Measurements from ENCODE around the gene LPP.

LPP gene

DNA sequence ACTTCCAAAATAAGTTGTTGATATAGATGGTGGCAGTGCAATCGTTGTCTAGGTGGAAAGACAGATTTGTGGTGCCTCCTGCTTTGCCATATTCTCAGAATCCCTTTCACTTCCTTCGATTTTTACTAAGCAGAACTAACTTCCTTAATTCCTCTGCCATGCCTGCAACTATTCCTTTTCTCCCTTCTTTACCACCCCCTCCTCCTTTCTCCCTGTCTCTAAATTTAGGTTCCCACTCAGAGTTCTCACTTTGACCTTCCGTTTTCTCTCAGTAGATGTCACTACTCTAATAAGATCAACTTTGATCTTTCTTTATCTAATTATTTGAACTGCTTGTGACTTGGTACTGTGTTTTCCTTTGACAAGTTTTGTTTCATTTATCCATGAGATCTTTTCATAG lies 351.2 kb downstream of the LPP start:
- H3K27me3 ChIP-seq (ENCODE audit: insufficient read depth, low read length, poor library complexity): no peaks in the 10 kb centered on the region
- H3K79me1 ChIP-seq (ENCODE audit: low read length): peaks cover 2% of the 10 kb centered on the region
- no peaks in the 10 kb centered on the region for H3K4me1 ChIP-seq (ENCODE audit: control insufficient read depth, low read depth, low read length)
- no CpG with 5 or more reads among the region's 3 CpGs for WGBS (ENCODE audit: extremely low coverage, insufficient coverage, low lambda C conversion rate)
- H3K36me3 ChIP-seq (ENCODE audit: control insufficient read depth, insufficient read depth, low read length): no peaks in the 10 kb centered on the region
- no peaks in the 10 kb centered on the region for H3K79me2 ChIP-seq (ENCODE audit: control insufficient read depth, insufficient read depth, low read length)
- DNase-seq: no peak
- no peak overlapping the region for H2BK120ac ChIP-seq (ENCODE audit: low read depth, low read length)
- H3K23ac ChIP-seq (ENCODE audit: low read length): no peak overlapping the region
- no peak overlapping the region for H3K4me2 ChIP-seq (ENCODE audit: low read length)
- H4K5ac ChIP-seq (ENCODE audit: low read length): no peak overlapping the region
- H2BK15ac ChIP-seq (replicated peaks; ENCODE audit: low read depth): no peak overlapping the region
- no peak overlapping the region for H4K8ac ChIP-seq (ENCODE audit: low read depth, low read length)
- H3K56ac ChIP-seq (ENCODE audit: low read length): no peak overlapping the region
- H2AK5ac ChIP-seq (ENCODE audit: low read length): no peak overlapping the region
- H3K9ac ChIP-seq (ENCODE audit: low read length): no peak overlapping the region
- H3K27ac ChIP-seq (ENCODE audit: low read depth, low read length): no peak overlapping the region
- H2BK5ac ChIP-seq (ENCODE audit: low read length): no peak overlapping the region
- H3K4me3 ChIP-seq (ENCODE audit: low read length): no peak overlapping the region
- H3K18ac ChIP-seq (ENCODE audit: low read length): no peak overlapping the region
- H3K4ac ChIP-seq (ENCODE audit: low read depth, low read length): no peak overlapping the region

DNA sequence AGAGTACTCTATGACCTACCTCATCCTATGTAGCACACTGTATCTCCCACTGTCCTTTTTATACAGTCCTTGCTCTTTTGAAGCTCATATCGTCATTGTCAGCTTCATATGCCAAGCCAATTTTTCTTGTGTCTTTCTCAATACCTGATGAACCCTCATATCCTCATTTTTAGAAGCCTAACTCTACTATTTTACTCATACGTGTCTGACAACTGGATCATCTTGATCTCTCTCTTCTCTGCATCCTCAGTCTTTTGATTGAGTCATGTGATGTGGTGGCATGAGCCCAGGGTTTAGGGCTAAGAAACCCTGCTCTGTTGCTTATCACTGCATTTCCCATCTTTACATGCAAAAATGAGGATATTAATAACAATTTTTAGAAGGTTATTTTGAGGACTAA lies 352.0 kb downstream of the LPP start:
- H3K4ac ChIP-seq (ENCODE audit: low read depth, low read length): no peak overlapping the region
- no peak overlapping the region for H3K4me2 ChIP-seq (ENCODE audit: low read length)
- no peak overlapping the region for H2BK120ac ChIP-seq (ENCODE audit: low read depth, low read length)
- no peaks in the 10 kb centered on the region for H3K79me2 ChIP-seq (ENCODE audit: control insufficient read depth, insufficient read depth, low read length)
- H3K79me1 ChIP-seq (ENCODE audit: low read length): peaks cover 2% of the 10 kb centered on the region
- H4K5ac ChIP-seq (ENCODE audit: low read length): no peak overlapping the region
- no peak overlapping the region for H3K27ac ChIP-seq (ENCODE audit: low read depth, low read length)
- H3K23ac ChIP-seq (ENCODE audit: low read length): no peak overlapping the region
- H3K4me1 ChIP-seq (ENCODE audit: control insufficient read depth, low read depth, low read length): no peaks in the 10 kb centered on the region
- no CpG with 5 or more reads among the region's 2 CpGs for WGBS (ENCODE audit: extremely low coverage, insufficient coverage, low lambda C conversion rate)
- no peak overlapping the region for H3K18ac ChIP-seq (ENCODE audit: low read length)
- DNase-seq: no peak
- no peak overlapping the region for H2BK15ac ChIP-seq (replicated peaks; ENCODE audit: low read depth)
- H3K9ac ChIP-seq (ENCODE audit: low read length): no peak overlapping the region
- no peak overlapping the region for H2AK5ac ChIP-seq (ENCODE audit: low read length)
- no peak overlapping the region for H4K8ac ChIP-seq (ENCODE audit: low read depth, low read length)
- no peaks in the 10 kb centered on the region for H3K36me3 ChIP-seq (ENCODE audit: control insufficient read depth, insufficient read depth, low read length)
- H3K56ac ChIP-seq (ENCODE audit: low read length): no peak overlapping the region
- H2BK5ac ChIP-seq (ENCODE audit: low read length): no peak overlapping the region
- H3K27me3 ChIP-seq (ENCODE audit: insufficient read depth, low read length, poor library complexity): no peaks in the 10 kb centered on the region
- H3K4me3 ChIP-seq (ENCODE audit: low read length): no peak overlapping the region

DNA sequence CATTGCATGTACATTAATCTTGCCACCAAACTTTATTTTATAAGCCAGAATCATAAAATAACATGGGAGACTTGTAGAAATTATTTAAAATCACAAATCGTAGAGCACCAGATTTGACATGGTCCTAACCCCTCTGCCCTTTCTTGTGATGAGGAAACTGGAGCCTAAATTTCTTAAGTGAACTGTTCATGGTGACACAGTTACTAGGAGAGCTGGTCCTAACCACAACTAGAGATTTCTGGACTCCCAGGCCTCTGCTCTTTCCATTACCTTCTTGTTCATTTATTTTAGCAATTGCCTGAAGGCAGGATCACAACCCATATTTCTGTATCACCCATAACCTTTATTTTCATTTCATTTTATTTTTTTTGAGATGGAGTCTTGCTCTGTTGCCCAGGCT lies 352.5 kb downstream of the LPP start:
- no peak overlapping the region for H3K9ac ChIP-seq (ENCODE audit: low read length)
- no peak overlapping the region for H3K18ac ChIP-seq (ENCODE audit: low read length)
- H3K23ac ChIP-seq (ENCODE audit: low read length): no peak overlapping the region
- no peak overlapping the region for H2BK15ac ChIP-seq (replicated peaks; ENCODE audit: low read depth)
- no peaks in the 10 kb centered on the region for H3K27me3 ChIP-seq (ENCODE audit: insufficient read depth, low read length, poor library complexity)
- peaks cover 2% of the 10 kb centered on the region for H3K79me1 ChIP-seq (ENCODE audit: low read length)
- no peak overlapping the region for H3K27ac ChIP-seq (ENCODE audit: low read depth, low read length)
- no peak overlapping the region for H3K4me2 ChIP-seq (ENCODE audit: low read length)
- H3K4me1 ChIP-seq (ENCODE audit: control insufficient read depth, low read depth, low read length): no peaks in the 10 kb centered on the region
- no peak overlapping the region for H3K4ac ChIP-seq (ENCODE audit: low read depth, low read length)
- no peak overlapping the region for H2BK120ac ChIP-seq (ENCODE audit: low read depth, low read length)
- no peak overlapping the region for H4K5ac ChIP-seq (ENCODE audit: low read length)
- H3K36me3 ChIP-seq (ENCODE audit: control insufficient read depth, insufficient read depth, low read length): no peaks in the 10 kb centered on the region
- no peak overlapping the region for H3K56ac ChIP-seq (ENCODE audit: low read length)
- no peak overlapping the region for H2AK5ac ChIP-seq (ENCODE audit: low read length)
- no peak overlapping the region for H3K4me3 ChIP-seq (ENCODE audit: low read length)
- DNase-seq: no peak
- H4K8ac ChIP-seq (ENCODE audit: low read depth, low read length): no peak overlapping the region
- no CpG with 5 or more reads among the region's 1 CpG for WGBS (ENCODE audit: extremely low coverage, insufficient coverage, low lambda C conversion rate)
- no peaks in the 10 kb centered on the region for H3K79me2 ChIP-seq (ENCODE audit: control insufficient read depth, insufficient read depth, low read length)
- no peak overlapping the region for H2BK5ac ChIP-seq (ENCODE audit: low read length)

DNA sequence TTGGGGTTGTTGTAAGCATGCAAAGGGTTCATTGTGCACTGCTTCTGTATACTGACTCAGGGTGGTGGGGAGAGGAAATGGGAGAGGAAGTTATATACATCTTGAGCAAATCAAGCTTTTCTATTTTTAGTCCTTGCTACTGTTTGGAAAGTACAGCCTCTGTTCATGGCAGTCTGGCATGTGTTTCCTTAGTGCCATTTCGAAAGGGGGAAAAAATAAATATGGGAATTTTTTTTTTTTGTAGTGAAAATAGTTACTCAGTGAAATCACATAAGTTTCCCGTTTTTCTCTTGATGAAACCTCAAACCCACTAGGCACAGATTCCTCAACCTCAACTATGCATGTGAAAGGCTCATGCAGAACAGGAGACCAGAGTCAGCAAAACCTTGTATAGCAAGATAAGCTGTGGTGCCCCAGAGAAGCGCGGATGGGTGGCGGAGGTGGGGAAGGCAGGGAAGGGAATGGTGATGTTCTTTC lies 353.3 kb downstream of the LPP start:
- Histone ChIP-seq H3K4ac (ENCODE audit: low read depth, low read length) (no peak overlapping the region), H2BK5ac (ENCODE audit: low read length) (no peak overlapping the region), H3K56ac (ENCODE audit: low read length) (no peak overlapping the region), H3K79me1 (ENCODE audit: low read length) (peaks cover 2% of the 10 kb centered on the region), H3K4me3 (ENCODE audit: low read length) (no peak overlapping the region), H3K27ac (ENCODE audit: low read depth, low read length) (no peak overlapping the region), H3K4me1 (ENCODE audit: control insufficient read depth, low read depth, low read length) (no peaks in the 10 kb centered on the region), H3K18ac (ENCODE audit: low read length) (no peak overlapping the region), H3K4me2 (ENCODE audit: low read length) (no peak overlapping the region), H2AK5ac (ENCODE audit: low read length) (no peak overlapping the region), H4K8ac (ENCODE audit: low read depth, low read length) (no peak overlapping the region), H3K9ac (ENCODE audit: low read length) (no peak overlapping the region), H2BK120ac (ENCODE audit: low read depth, low read length) (no peak overlapping the region), H3K79me2 (ENCODE audit: control insufficient read depth, insufficient read depth, low read length) (no peaks in the 10 kb centered on the region), H4K5ac (ENCODE audit: low read length) (no peak overlapping the region), H2BK15ac (replicated peaks; ENCODE audit: low read depth) (no peak overlapping the region), H3K23ac (ENCODE audit: low read length) (no peak overlapping the region), H3K36me3 (ENCODE audit: control insufficient read depth, insufficient read depth, low read length) (no peaks in the 10 kb centered on the region), H3K27me3 (ENCODE audit: insufficient read depth, low read length, poor library complexity) (no peaks in the 10 kb centered on the region)
- WGBS (ENCODE audit: extremely low coverage, insufficient coverage, low lambda C conversion rate): no CpG with 5 or more reads among the region's 5 CpGs
- DNase-seq: peak; percentile 23

DNA sequence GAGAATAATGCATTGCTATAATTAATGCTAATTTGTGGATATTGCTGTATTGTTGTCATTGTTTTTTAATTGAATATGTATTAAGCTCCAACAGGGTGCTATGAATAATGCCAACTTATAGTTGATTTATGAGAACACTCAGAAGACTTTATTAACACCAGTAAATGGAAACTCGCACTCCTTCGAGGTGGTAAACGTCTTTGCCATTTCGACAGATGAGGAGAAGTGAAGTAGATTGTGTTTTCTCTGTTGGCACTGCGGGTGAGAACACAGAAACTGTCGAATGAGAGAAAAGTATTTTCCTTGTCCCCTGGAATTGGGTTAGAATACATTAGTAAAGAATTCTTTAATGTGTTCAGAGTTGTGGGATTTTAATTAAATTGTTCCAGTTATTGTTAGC lies 354.5 kb downstream of the LPP start:
- no peak for DNase-seq
- Histone ChIP-seq H3K79me2 (ENCODE audit: control insufficient read depth, insufficient read depth, low read length) (no peaks in the 10 kb centered on the region), H2BK120ac (ENCODE audit: low read depth, low read length) (no peak overlapping the region), H3K27ac (ENCODE audit: low read depth, low read length) (no peak overlapping the region), H4K8ac (ENCODE audit: low read depth, low read length) (no peak overlapping the region), H3K9ac (ENCODE audit: low read length) (no peak overlapping the region), H3K23ac (ENCODE audit: low read length) (no peak overlapping the region), H2AK5ac (ENCODE audit: low read length) (no peak overlapping the region), H3K4me3 (ENCODE audit: low read length) (no peak overlapping the region), H3K18ac (ENCODE audit: low read length) (no peak overlapping the region), H3K4ac (ENCODE audit: low read depth, low read length) (no peak overlapping the region), H3K4me1 (ENCODE audit: control insufficient read depth, low read depth, low read length) (no peaks in the 10 kb centered on the region), H3K79me1 (ENCODE audit: low read length) (peaks cover 2% of the 10 kb centered on the region), H3K27me3 (ENCODE audit: insufficient read depth, low read length, poor library complexity) (no peaks in the 10 kb centered on the region), H3K56ac (ENCODE audit: low read length) (no peak overlapping the region), H2BK5ac (ENCODE audit: low read length) (no peak overlapping the region), H3K4me2 (ENCODE audit: low read length) (no peak overlapping the region), H4K5ac (ENCODE audit: low read length) (no peak overlapping the region), H3K36me3 (ENCODE audit: control insufficient read depth, insufficient read depth, low read length) (no peaks in the 10 kb centered on the region), H2BK15ac (replicated peaks; ENCODE audit: low read depth) (no peak overlapping the region)
- no CpG with 5 or more reads among the region's 6 CpGs for WGBS (ENCODE audit: extremely low coverage, insufficient coverage, low lambda C conversion rate)

DNA sequence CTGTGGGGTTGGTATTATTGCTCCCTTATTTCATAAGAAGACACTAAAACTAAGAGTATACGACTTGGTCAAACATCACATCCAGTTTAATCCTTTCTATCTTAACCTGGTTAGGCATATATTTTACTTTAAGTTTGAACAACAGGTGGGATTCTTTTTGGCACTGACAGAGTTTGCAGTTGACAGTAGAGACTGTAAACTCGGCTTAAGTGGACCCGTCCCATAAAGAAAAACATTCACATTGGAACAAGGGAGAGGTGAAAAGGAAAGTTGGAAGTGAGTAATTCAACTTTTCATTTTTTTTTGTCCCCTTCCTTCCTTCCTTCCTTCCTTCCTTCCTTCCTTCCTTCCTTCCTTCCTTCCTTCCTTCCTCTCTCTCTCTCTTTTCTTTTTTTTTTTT lies 355.4 kb downstream of the LPP start:
- H4K8ac ChIP-seq (ENCODE audit: low read depth, low read length): no peak overlapping the region
- H3K79me2 ChIP-seq (ENCODE audit: control insufficient read depth, insufficient read depth, low read length): no peaks in the 10 kb centered on the region

More for the DNA sequence above, 355.4 kb downstream of the LPP start:
- Histone ChIP-seq H3K27me3 (ENCODE audit: insufficient read depth, low read length, poor library complexity) (no peaks in the 10 kb centered on the region), H2AK5ac (ENCODE audit: low read length) (no peak overlapping the region), H3K4me1 (ENCODE audit: control insufficient read depth, low read depth, low read length) (peaks cover 5% of the 10 kb centered on the region), H3K27ac (ENCODE audit: low read depth, low read length) (no peak overlapping the region), H3K56ac (ENCODE audit: low read length) (no peak overlapping the region), H2BK15ac (replicated peaks; ENCODE audit: low read depth) (no peak overlapping the region), H3K36me3 (ENCODE audit: control insufficient read depth, insufficient read depth, low read length) (no peaks in the 10 kb centered on the region), H3K4me3 (ENCODE audit: low read length) (no peak overlapping the region), H3K18ac (ENCODE audit: low read length) (no peak overlapping the region), H2BK5ac (ENCODE audit: low read length) (no peak overlapping the region), H3K4ac (ENCODE audit: low read depth, low read length) (no peak overlapping the region), H3K79me1 (ENCODE audit: low read length) (peaks cover 2% of the 10 kb centered on the region), H3K9ac (ENCODE audit: low read length) (no peak overlapping the region), H2BK120ac (ENCODE audit: low read depth, low read length) (no peak overlapping the region), H4K5ac (ENCODE audit: low read length) (no peak overlapping the region), H3K4me2 (ENCODE audit: low read length) (no peak overlapping the region), H3K23ac (ENCODE audit: low read length) (no peak overlapping the region)
- no CpG with 5 or more reads among the region's 3 CpGs for WGBS (ENCODE audit: extremely low coverage, insufficient coverage, low lambda C conversion rate)
- DNase-seq: no peak
